ENCODE results near the gene SLC5A11. TPM values are rescaled to one million over a fixed set of nuclear protein-coding genes. Genes with fewer than 3 reads are reported as not detected.

Gene SLC5A11
- total and polyA plus RNA-seq, 7 donors, result 0.05 to 0.24 (median 0.16) TPM; not detected in 3

- intact Hi-C loops (cut with DNase I), result no loop called here
- H3K27ac ChIP-seq, result no peak overlapping the region
- DNase-seq (no peak), ATAC-seq (no peak)
- WGBS, 3 donors, result 61 to 77% (median 73%) methylated on average over 1 of the region's 1 CpG
- H3K4me1 ChIP-seq, result no peaks in the 10 kb centered on the region
- no peak overlapping the region for H3K4me3 ChIP-seq
- H3K27me3 ChIP-seq (ENCODE audit: insufficient read depth in 3 of 3, low read length in 2 of 3), result no peaks in the 10 kb centered on the region
- H3K36me3 ChIP-seq (ENCODE audit: insufficient read depth in 1 of 2, low read depth in 1 of 2), result no peaks in the 10 kb centered on the region
- TF ChIP-seq, protein P1, sequence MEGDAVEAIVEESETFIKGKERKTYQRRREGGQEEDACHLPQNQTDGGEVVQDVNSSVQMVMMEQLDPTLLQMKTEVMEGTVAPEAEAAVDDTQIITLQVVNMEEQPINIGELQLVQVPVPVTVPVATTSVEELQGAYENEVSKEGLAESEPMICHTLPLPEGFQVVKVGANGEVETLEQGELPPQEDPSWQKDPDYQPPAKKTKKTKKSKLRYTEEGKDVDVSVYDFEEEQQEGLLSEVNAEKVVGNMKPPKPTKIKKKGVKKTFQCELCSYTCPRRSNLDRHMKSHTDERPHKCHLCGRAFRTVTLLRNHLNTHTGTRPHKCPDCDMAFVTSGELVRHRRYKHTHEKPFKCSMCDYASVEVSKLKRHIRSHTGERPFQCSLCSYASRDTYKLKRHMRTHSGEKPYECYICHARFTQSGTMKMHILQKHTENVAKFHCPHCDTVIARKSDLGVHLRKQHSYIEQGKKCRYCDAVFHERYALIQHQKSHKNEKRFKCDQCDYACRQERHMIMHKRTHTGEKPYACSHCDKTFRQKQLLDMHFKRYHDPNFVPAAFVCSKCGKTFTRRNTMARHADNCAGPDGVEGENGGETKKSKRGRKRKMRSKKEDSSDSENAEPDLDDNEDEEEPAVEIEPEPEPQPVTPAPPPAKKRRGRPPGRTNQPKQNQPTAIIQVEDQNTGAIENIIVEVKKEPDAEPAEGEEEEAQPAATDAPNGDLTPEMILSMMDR (IDR thresholded peaks at IDR 0.05), result no peak
- no peaks in the 10 kb centered on the region for H3K9me3 ChIP-seq
Measured at GRCh38 chr16:24861461-24861860, 15.7 kb downstream of the SLC5A11 start.

DNA sequence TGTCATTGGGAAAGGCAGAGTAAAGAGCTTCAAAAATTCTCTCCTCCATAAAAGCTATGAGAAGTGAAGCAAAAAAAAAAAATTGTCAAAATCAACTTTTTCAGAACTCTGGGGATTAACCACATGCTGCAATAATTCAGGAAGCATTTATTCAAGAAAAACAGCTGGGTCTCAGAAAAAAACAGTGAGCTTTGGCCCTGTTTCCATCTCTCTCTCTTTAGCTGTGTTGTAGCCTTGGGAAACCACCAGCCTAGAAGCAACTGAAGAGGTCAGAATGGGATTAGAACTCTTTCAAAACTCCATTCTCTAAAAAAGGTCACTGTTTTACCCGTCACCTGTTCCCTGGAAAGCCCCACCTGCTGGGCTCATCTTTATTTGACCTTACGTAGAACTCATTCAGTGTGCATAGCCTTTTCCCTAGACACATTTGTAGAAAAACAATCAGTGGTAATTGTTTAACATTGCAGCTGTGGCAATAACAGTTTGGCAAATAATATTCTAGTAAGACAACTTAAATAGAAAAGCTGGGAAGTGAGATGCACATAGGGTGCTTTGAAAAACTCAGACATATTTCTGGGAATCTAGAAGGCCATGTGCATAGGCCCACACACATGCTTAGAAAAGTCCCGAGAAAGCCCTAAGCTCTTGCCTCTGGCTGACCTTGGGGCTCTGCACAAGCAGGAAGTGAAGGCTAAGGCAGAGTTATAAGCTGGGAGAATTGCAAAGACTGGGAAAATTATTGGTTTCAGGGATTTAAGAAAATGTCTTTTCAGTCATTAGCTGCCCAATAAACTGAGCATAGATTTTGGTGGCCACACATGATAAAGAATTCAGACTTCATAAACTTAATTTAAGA is 18.0 kb downstream of the SLC5A11 start:
- Histone ChIP-seq H3K4me3 (no peak overlapping the region), H3K27me3 (ENCODE audit: insufficient read depth in 3 of 3, low read length in 2 of 3) (no peaks in the 10 kb centered on the region), H3K27ac (no peak overlapping the region), H3K9me3 (no peaks in the 10 kb centered on the region), H3K36me3 (ENCODE audit: insufficient read depth in 1 of 2, low read depth in 1 of 2) (no peaks in the 10 kb centered on the region), H3K4me1 (no peaks in the 10 kb centered on the region)
- WGBS, 3 donors, result 39 to 42% (median 40%) methylated on average over 3 of the region's 3 CpGs
- TF ChIP-seq, protein P1 (IDR thresholded peaks at IDR 0.05), result no peak
- DNase-seq (no peak), ATAC-seq (no peak)
- intact Hi-C loops (cut with DNase I), result no loop called here

DNA sequence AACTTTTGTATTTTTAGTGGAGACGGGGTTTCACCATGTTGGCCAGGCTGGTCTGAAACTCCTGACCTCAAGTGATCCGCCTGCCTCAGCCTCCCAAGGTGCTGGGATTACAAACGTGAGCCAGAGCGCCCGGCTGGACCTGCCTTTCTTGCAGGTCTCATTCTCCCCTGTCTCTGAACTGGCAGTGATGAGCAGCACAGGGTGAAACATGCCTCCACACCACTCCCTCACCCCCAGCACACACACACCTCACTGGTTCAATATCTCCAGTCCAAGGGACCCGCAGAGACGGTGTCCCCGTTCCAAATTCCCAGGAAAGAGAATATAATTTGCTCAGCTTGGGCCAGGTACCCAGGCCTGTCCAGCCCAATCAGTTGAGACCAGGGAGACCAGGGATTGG is 23.3 kb downstream of the SLC5A11 start:
- Histone ChIP-seq H3K9me3 (no peaks in the 10 kb centered on the region), H3K36me3 (ENCODE audit: insufficient read depth in 1 of 2, low read depth in 1 of 2) (no peaks in the 10 kb centered on the region), H3K4me1 (no peaks in the 10 kb centered on the region), H3K27ac (no peak overlapping the region), H3K4me3 (no peak overlapping the region), H3K27me3 (ENCODE audit: insufficient read depth in 3 of 3, low read length in 2 of 3) (no peaks in the 10 kb centered on the region)
- WGBS, 3 donors, result 76 to 79% (median 77%) methylated on average over 8 of the region's 8 CpGs
- TF ChIP-seq, protein P1 (IDR thresholded peaks at IDR 0.05), result no peak
- intact Hi-C loops (cut with DNase I), result no loop called here
- ATAC-seq (no peak), DNase-seq (no peak)

DNA sequence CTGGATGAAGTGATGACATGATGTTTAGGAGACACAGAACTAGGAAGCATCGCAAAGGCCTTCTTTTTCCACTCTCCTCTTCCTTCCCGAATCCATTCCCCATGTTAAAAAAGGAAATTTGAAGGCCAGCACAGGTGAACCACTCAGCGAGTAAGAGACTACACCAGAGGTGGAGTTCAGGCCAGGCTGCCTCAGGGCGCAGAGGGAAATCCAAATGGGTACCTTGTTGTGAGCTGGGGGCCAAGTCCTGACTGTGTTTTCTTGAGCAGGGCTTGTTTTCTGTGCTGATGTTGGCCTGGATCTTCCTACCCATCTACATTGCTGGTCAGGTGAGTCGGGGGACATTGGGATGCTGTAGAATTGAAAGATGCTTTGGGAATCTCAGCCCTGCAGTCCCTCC is 26.1 kb downstream of the SLC5A11 start:
- DNase-seq (no peak), ATAC-seq (no peak)
- H3K9me3 ChIP-seq, result no peaks in the 10 kb centered on the region
- intact Hi-C loops (cut with DNase I), result no loop called here
- H3K4me3 ChIP-seq, result no peak overlapping the region
- H3K36me3 ChIP-seq (ENCODE audit: insufficient read depth in 1 of 2, low read depth in 1 of 2), result no peaks in the 10 kb centered on the region
- TF ChIP-seq, protein P1 (IDR thresholded peaks at IDR 0.05), result no peak
- no peaks in the 10 kb centered on the region for H3K27me3 ChIP-seq (ENCODE audit: insufficient read depth in 3 of 3, low read length in 2 of 3)
- WGBS, 3 donors, result 90 to 97% (median 95%) methylated on average over 5 of the region's 5 CpGs
- H3K4me1 ChIP-seq, result no peaks in the 10 kb centered on the region
- H3K27ac ChIP-seq, result no peak overlapping the region
